Loucy (cell line): ENCODE data around the gene PAPOLB.

ENCODE experiments used
- H2AFZ ChIP-seq: fragments of 200-600 bp; sonication (generic); 2 replicates; pipeline ENCODE4 v1.6.0; 2016; ENCODE audit warnings: antibody characterized with exemption, mild to moderate bottlenecking, low read length, moderate library complexity
- H3F3A ChIP-seq: fragments of 200-600 bp; 2 replicates; pipeline ENCODE4 v1.6.0; 2016; ENCODE audit warnings: antibody characterized with exemption, low read depth, mild to moderate bottlenecking
- H3K27me3 ChIP-seq: fragments of 200-600 bp; sonication (generic); 2 replicates; pipeline ENCODE4 v1.6.1; 2014; ENCODE audit warnings: low read length, mild to moderate bottlenecking; ENCODE audit not compliant: insufficient read depth, poor library complexity, severe bottlenecking
- H3K36me3 ChIP-seq: fragments of 200-600 bp; sonication (generic); 2 replicates; pipeline ENCODE4 v1.6.1; 2016; ENCODE audit warnings: low read length; ENCODE audit not compliant: insufficient read depth
- H3K4me1 ChIP-seq: fragments of 200-600 bp; sonication (generic); 2 replicates; pipeline ENCODE4 v1.5.1; 2014; ENCODE audit warnings: low read length, mild to moderate bottlenecking; ENCODE audit not compliant: insufficient read depth, poor library complexity, severe bottlenecking
- H3K4me2 ChIP-seq: fragments of 200-600 bp; sonication (generic); 2 replicates; pipeline ENCODE4 v1.6.0; 2014; ENCODE audit warnings: antibody characterized with exemption, low read length, low read depth, mild to moderate bottlenecking; ENCODE audit not compliant: poor library complexity, severe bottlenecking
- H3K4me3 ChIP-seq: fragments of 200-600 bp; sonication (generic); 2 replicates; pipeline ENCODE4 v1.5.1; 2014; ENCODE audit warnings: low read length, mild to moderate bottlenecking, mixed read lengths; ENCODE audit not compliant: poor library complexity, severe bottlenecking
- H3K79me2 ChIP-seq: fragments of 200-600 bp; sonication (generic); 2 replicates; pipeline ENCODE4 v1.6.1; 2014; ENCODE audit warnings: low read length; ENCODE audit not compliant: insufficient read depth
- H3K9ac ChIP-seq: fragments of 200-600 bp; sonication (generic); 2 replicates; pipeline ENCODE4 v1.6.0; 2014; ENCODE audit warnings: mild to moderate bottlenecking, low read depth, low read length, moderate library complexity; ENCODE audit not compliant: poor library complexity, severe bottlenecking
- H3K9me2 ChIP-seq: fragments of 200-600 bp; sonication (generic); replicated peaks from 2 replicates; pipeline ENCODE4 v1.6.1; 2016; ENCODE audit warnings: low read depth, low read length, mixed read lengths
- H3K9me3 ChIP-seq: fragments of 200-600 bp; sonication (generic); 2 replicates; pipeline ENCODE4 v1.6.1; 2014; ENCODE audit warnings: mild to moderate bottlenecking, antibody characterized with exemption, low read length, low read depth; ENCODE audit not compliant: insufficient read depth
- H4K20me1 ChIP-seq: fragments of 200-600 bp; sonication (generic); 2 replicates; pipeline ENCODE4 v1.6.0; 2014; ENCODE audit warnings: antibody characterized with exemption, low read length, mild to moderate bottlenecking; ENCODE audit not compliant: insufficient read depth, poor library complexity, severe bottlenecking
- CTCF ChIP-seq: fragments of 200-600 bp; sonication (generic); conservative IDR thresholded peaks from 2 replicates; pipeline ENCODE4 v1.5.1; 2014; ENCODE audit warnings: mild to moderate bottlenecking, antibody characterized with exemption, low read length
- EZH2phosphoT487 ChIP-seq: fragments of 200-600 bp; IDR thresholded peaks from 2 replicates; pipeline ENCODE4 v1.6.1; 2018; ENCODE audit warnings: antibody characterized with exemption, mild to moderate bottlenecking, moderate library complexity, borderline replicate concordance

Gene PAPOLB

GRCh38 chr7:4862156-4862555 is 326 bp upstream of the PAPOLB start:
- H3F3A ChIP-seq: no peaks in the 10 kb centered on the region
- H3K79me2 ChIP-seq: no peaks in the 10 kb centered on the region
- H3K9ac ChIP-seq: no peak overlapping the region
- no peak overlapping the region for H3K4me3 ChIP-seq
- H3K4me2 ChIP-seq: no peak overlapping the region
- H3K4me1 ChIP-seq: no peaks in the 10 kb centered on the region
- no peaks in the 10 kb centered on the region for H3K9me3 ChIP-seq
- no peak overlapping the region for H2AFZ ChIP-seq
- H4K20me1 ChIP-seq: no peaks in the 10 kb centered on the region
- no peaks in the 10 kb centered on the region for H3K36me3 ChIP-seq
- H3K27me3 ChIP-seq: no peaks in the 10 kb centered on the region
- TF ChIP-seq CTCF: no peak
- TF ChIP-seq EZH2phosphoT487: no peak
- H3K9me2 ChIP-seq: 0 out of 2 replicates have a peak, but pooled peaks cover 5% of the 10 kb centered on the region

GRCh38 chr7:4861227-4861626 is 603 bp downstream of the PAPOLB start:
- H3K79me2 ChIP-seq: no peaks in the 10 kb centered on the region
- TF ChIP-seq CTCF (no peak), EZH2phosphoT487 (no peak)
- H3K9me2 ChIP-seq: 0 out of 2 replicates have a peak, but pooled peaks cover 5% of the 10 kb centered on the region
- no peak overlapping the region for H3K4me2 ChIP-seq
- no peaks in the 10 kb centered on the region for H3K36me3 ChIP-seq
- H3K27me3 ChIP-seq: no peaks in the 10 kb centered on the region
- H3K4me1 ChIP-seq: no peaks in the 10 kb centered on the region
- H3K9me3 ChIP-seq: no peaks in the 10 kb centered on the region
- H3K9ac ChIP-seq: no peak overlapping the region
- no peaks in the 10 kb centered on the region for H4K20me1 ChIP-seq
- H3F3A ChIP-seq: no peaks in the 10 kb centered on the region
- H3K4me3 ChIP-seq: no peak overlapping the region
- no peak overlapping the region for H2AFZ ChIP-seq

DNA sequence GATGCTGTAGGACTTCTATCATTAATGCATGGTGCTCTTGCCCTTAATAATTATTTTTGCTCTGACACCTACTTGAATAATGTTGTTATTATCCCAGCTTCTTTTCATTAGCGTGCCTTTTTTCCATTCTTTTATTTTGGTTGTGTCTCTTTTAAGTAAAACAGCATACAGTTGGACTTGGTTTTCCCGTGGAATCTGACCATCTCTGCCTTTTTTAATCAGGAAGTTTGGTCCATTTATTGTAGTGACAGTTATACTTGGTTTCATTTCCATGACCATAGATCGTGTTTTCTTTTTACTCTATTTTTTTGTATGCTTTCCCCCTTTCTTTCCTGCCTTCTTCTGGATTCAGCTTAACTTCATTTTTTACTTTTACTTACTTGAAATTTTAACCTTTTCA is 4.6 kb downstream of the PAPOLB start:
- H3F3A ChIP-seq: no peaks in the 10 kb centered on the region
- no peak overlapping the region for H3K9ac ChIP-seq
- no peaks in the 10 kb centered on the region for H3K36me3 ChIP-seq
- no peaks in the 10 kb centered on the region for H4K20me1 ChIP-seq
- no peak overlapping the region for H3K4me2 ChIP-seq
- H3K4me3 ChIP-seq: no peak overlapping the region
- H3K9me2 ChIP-seq: no peaks in the 10 kb centered on the region
- no peaks in the 10 kb centered on the region for H3K9me3 ChIP-seq
- H3K27me3 ChIP-seq: no peaks in the 10 kb centered on the region
- H3K4me1 ChIP-seq: no peaks in the 10 kb centered on the region
- no peaks in the 10 kb centered on the region for H3K79me2 ChIP-seq
- no peak overlapping the region for H2AFZ ChIP-seq
- TF ChIP-seq CTCF: no peak
- no peak for TF ChIP-seq EZH2phosphoT487
